Endothelial cell of umbilical vein (primary cell): Measurements from ENCODE around the gene CBX5. TPM values are rescaled to one million over a fixed set of nuclear protein-coding genes. Genes with fewer than 3 reads are reported as not detected.
"Not testable (repeated sequence)": the region's sequence is repeated elsewhere in the genome, so short reads cannot be mapped to it uniquely, and the experiment has no call there.

Experiments
- BruUV-seq: library from RNA; stranded (reverse); fragments of 400-500 nt; replicated peaks from 2 replicates; lab custom pipeline; 2021; lab: Mats Ljungman, UMichigan
- CTCF ChIA-PET: fragments of 300-600, 350-600 bp; sonication (Branson Sonifier 250); formaldehyde crosslinking; loops from one replicate; lab custom pipeline; 2021; ENCODE audit warnings: antibody characterized with exemption, inconsistent platforms; lab: Charles Lee
- POLR2A ChIA-PET: fragments of 300-600, 350-600 bp; sonication (Branson Sonifier 250); formaldehyde crosslinking; loops from one replicate; lab custom pipeline; 2021; ENCODE audit warnings: antibody characterized with exemption, inconsistent platforms; lab: Charles Lee
- DNase-seq: peaks from one replicate; pipeline ENCODE4 v3.0.0-alpha.2; 2011; ENCODE audit warnings: low read depth, low spot score
- FAIRE-seq: peaks from 2 replicates; lab custom pipeline; 2011; peaks lifted over from hg19 to GRCh38; lab: Jason Lieb, UNC
- H2AFZ ChIP-seq: 2 replicates; pipeline ENCODE4 v1.6.0; 2012; ENCODE audit warnings: low read depth, low read length, control low read depth, inconsistent platforms
- H3K27ac ChIP-seq: 2 replicates; pipeline ENCODE4 v1.5.1; 2011; ENCODE audit warnings: low read depth, mild to moderate bottlenecking, control low read depth, low read length, moderate library complexity; ENCODE audit not compliant: insufficient read depth
- H3K27me3 ChIP-seq, 2 experiments: 2 replicates each; pipeline versions ENCODE4 v1.6.0 to v1.6.1; 2011; ENCODE audit warnings: low read length in 2 of 2, mixed read lengths in 1 of 2; ENCODE audit not compliant: control insufficient read depth in 2 of 2, insufficient read depth in 2 of 2
- H3K36me3 ChIP-seq, 2 experiments: 2 replicates in 1 of 2; 3 replicates in 1 of 2; pipeline ENCODE4 v1.5.1; 2011; ENCODE audit warnings: low read length in 2 of 2, mild to moderate bottlenecking in 1 of 2, moderate library complexity in 1 of 2; ENCODE audit not compliant: control insufficient read depth in 2 of 2, insufficient read depth in 2 of 2; ENCODE audit errors: extremely low read depth in 1 of 2
- H3K4me1 ChIP-seq: 3 replicates; pipeline ENCODE4 v1.5.1; 2011; ENCODE audit warnings: mild to moderate bottlenecking, low read length; ENCODE audit not compliant: control insufficient read depth, insufficient read depth; ENCODE audit errors: extremely low read depth
- H3K4me2 ChIP-seq: 2 replicates; pipeline ENCODE4 v1.6.1; 2011; ENCODE audit warnings: low read length, control low read depth, mixed read lengths; ENCODE audit not compliant: insufficient read depth
- H3K4me3 ChIP-seq, 3 experiments: fragments of 200-600 bp in 1 of 3; sonication (generic), shearing (Covaris generic) in 1 of 3; replicated peaks in 1 of 3; 2 replicates each; pipeline ENCODE4 v1.5.1; 2011 to 2016; ENCODE audit warnings: control low read depth in 3 of 3, low read length in 3 of 3, mild to moderate bottlenecking in 2 of 3, inconsistent platforms in 1 of 3, low read depth in 1 of 3, moderate library complexity in 1 of 3; ENCODE audit not compliant: insufficient read depth in 1 of 3
- H3K79me2 ChIP-seq: 2 replicates; pipeline ENCODE4 v1.6.0; 2012; ENCODE audit warnings: low read length, inconsistent platforms; ENCODE audit not compliant: control insufficient read depth, insufficient read depth
- H3K9ac ChIP-seq: replicated peaks from 2 replicates; pipeline ENCODE3; 2011; ENCODE audit warnings: low read length, control low read depth; ENCODE audit not compliant: insufficient read depth; ENCODE audit errors: extremely low read depth
- H3K9me1 ChIP-seq: replicated peaks from 3 replicates; pipeline ENCODE4 v1.6.0; 2011; ENCODE audit warnings: mild to moderate bottlenecking, low read length; ENCODE audit not compliant: control insufficient read depth, insufficient read depth; ENCODE audit errors: extremely low read depth
- H3K9me3 ChIP-seq: replicated peaks from 2 replicates; pipeline ENCODE4 v1.5.1; 2012; ENCODE audit warnings: low read length, inconsistent platforms; ENCODE audit not compliant: control insufficient read depth, insufficient read depth
- H4K20me1 ChIP-seq: replicated peaks from 2 replicates; pipeline ENCODE3; 2011; ENCODE audit warnings: mild to moderate bottlenecking, low read length; ENCODE audit not compliant: control insufficient read depth, insufficient read depth; ENCODE audit errors: extremely low read depth
- EZH2 ChIP-seq: IDR thresholded peaks from 2 replicates; pipeline ENCODE4 v1.6.1; 2012; ENCODE audit warnings: borderline replicate concordance, low read depth, mild to moderate bottlenecking, moderate library complexity, low read length, inconsistent platforms; ENCODE audit not compliant: severe bottlenecking
- FOS ChIP-seq: IDR thresholded peaks from 2 replicates; pipeline ENCODE4 v1.6.1; 2011; ENCODE audit warnings: mild to moderate bottlenecking, low read length, moderate library complexity, borderline replicate concordance; ENCODE audit not compliant: insufficient read depth
- POLR2A ChIP-seq: IDR thresholded peaks from 2 replicates; pipeline ENCODE4 v1.6.1; 2012; ENCODE audit warnings: low read depth, mild to moderate bottlenecking, control low read depth, low read length
- dilution Hi-C: fragments of 300-500 bp; cut with MboI; formaldehyde crosslinking; loops from one replicate; pipeline ENCODE4 v1.15.0; 2019; ENCODE audit warnings: low sequenced_read_pairs; ENCODE audit not compliant: extremely low pct_ligation_motif_present
- intact Hi-C: fragments of 100-400 bp; cut with micrococcal nuclease; formaldehyde crosslinking; loops from one replicate; pipeline ENCODE4 v1.10.0; 2022
- polyA plus RNA-seq, 4 experiments: library from polyadenylated mRNA; depleted of rRNA in 3 of 4; stranded (reverse) in 3 of 4; unstranded in 1 of 4; fragments of >200 nt; gene quantifications; 2 replicates each; pipeline versions ENCODE4 v1.2.1 to v1.2.3, GENCODE V29; 2011 to 2012; ENCODE audit warnings: missing spikeins in 1 of 4
- total RNA-seq: library from RNA; stranded (reverse); gene quantifications from 2 replicates; pipeline ENCODE4 v1.2.3, GENCODE V29; 2021
- TF ChIP-seq, protein P1 (sequence below), 2 donors: IDR thresholded peaks; 1 replicate in 1 of 2; 2 replicates in 1 of 2; pipeline ENCODE4 v1.5.1; 2011; ENCODE audit warnings: low read length in 2 of 2, mild to moderate bottlenecking in 2 of 2, moderate library complexity in 2 of 2, control low read depth in 1 of 2, inconsistent platforms in 1 of 2, low read depth in 1 of 2; ENCODE audit not compliant: insufficient read depth in 1 of 2; ENCODE audit errors: extremely low read depth in 1 of 2

CBX5 gene
- total and polyA plus RNA-seq, 2 donors (not counting 3 experiments of a cell fraction or from before 2014, with no cell fraction given): 22.8 to 111 TPM

DNA sequence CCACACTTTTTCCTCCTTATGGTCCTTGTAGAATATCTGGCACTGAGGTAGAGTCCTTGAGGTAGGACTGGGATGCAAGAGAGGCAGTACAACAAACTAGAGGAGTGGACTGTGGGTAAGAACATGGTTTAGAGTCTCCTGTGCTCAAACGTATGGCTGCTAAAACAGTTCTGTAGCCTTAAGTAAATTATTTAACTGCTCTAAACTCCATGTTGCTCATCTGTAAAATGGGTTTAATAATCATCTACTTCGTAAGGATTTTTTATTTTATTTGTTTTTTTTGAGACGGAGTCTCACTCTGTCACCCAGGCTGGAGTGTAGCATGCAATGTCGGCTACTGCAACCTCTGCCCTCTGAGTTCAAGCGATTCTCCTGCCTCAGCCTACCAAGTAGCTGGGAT, 41.4 kb upstream of the CBX5 start:
- Histone ChIP-seq H3K36me3 (no peaks in the 10 kb centered on the region), H3K9me1 (no peaks in the 10 kb centered on the region), H3K4me3 (no peak overlapping the region), H3K4me2 (no peak overlapping the region), H3K79me2 (peaks cover 9% of the 10 kb centered on the region), H3K27ac (no peak overlapping the region), H3K9me3 (no peaks in the 10 kb centered on the region), H3K9ac (no peak overlapping the region), H2AFZ (no peak overlapping the region), H3K27me3 (no peaks in the 10 kb centered on the region), H4K20me1 (no peaks in the 10 kb centered on the region), H3K4me1 (peaks cover 4% of the 10 kb centered on the region)
- CTCF ChIA-PET: interaction anchor here (0.8 to 2.1 kb wide), 4 partner anchors 14 to 49 kb away, joined by 3 to 7 read pairs (median 4); no protein-coding TSS in a partner anchor
- TF ChIP-seq FOS (no peak), EZH2 (no peak), POLR2A (no peak)
- TF ChIP-seq, protein P1, sequence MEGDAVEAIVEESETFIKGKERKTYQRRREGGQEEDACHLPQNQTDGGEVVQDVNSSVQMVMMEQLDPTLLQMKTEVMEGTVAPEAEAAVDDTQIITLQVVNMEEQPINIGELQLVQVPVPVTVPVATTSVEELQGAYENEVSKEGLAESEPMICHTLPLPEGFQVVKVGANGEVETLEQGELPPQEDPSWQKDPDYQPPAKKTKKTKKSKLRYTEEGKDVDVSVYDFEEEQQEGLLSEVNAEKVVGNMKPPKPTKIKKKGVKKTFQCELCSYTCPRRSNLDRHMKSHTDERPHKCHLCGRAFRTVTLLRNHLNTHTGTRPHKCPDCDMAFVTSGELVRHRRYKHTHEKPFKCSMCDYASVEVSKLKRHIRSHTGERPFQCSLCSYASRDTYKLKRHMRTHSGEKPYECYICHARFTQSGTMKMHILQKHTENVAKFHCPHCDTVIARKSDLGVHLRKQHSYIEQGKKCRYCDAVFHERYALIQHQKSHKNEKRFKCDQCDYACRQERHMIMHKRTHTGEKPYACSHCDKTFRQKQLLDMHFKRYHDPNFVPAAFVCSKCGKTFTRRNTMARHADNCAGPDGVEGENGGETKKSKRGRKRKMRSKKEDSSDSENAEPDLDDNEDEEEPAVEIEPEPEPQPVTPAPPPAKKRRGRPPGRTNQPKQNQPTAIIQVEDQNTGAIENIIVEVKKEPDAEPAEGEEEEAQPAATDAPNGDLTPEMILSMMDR (IDR thresholded peaks at IDR 0.05; ENCODE audit: extremely low read depth in 1 of 2, insufficient read depth in 1 of 2, low read depth in 1 of 2, low read length in 2 of 2): no peak
- FAIRE-seq: no peak
- no TSS peak for BruUV-seq
- POLR2A ChIA-PET: no interaction called here
- dilution Hi-C loops (no loop called here), intact Hi-C loops (no loop called here)
- no peak for DNase-seq

DNA sequence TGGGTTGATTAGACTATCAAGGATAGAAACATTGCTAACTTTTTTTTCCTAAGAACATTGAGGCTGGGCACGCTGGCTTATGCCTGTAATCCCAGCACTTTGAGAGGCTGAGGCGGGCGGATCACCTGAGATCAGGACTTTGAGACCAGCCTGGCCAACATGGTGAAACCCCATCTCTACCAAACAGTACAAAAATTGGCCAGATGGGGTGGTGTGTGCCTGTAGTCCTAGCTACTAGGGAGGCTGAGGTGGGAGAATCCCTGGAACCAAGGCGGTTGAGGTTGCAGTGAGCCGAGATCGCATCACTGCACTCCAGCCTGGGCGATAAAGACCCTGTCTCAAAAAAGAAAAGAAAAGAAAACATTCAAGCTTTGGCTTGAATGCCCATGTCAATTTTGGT, 32.4 kb upstream of the CBX5 start:
- dilution Hi-C loops, POLR2A ChIA-PET: not testable (repeated sequence)
- CTCF ChIA-PET: interaction anchor here (1.1 to 1.5 kb wide), 2 partner anchors 13 to 19 kb away, joined by 3 to 8 read pairs; partner anchors contain the start of gene COPZ1

More for the DNA sequence above, 32.4 kb upstream of the CBX5 start:
- H3K9me1 ChIP-seq, H3K4me3 ChIP-seq, H2AFZ ChIP-seq, H3K4me2 ChIP-seq, H3K4me1 ChIP-seq, BruUV-seq, H3K27ac ChIP-seq, H3K79me2 ChIP-seq, H3K9ac ChIP-seq, intact Hi-C loops, FAIRE-seq, H4K20me1 ChIP-seq, DNase-seq, H3K36me3 ChIP-seq, H3K27me3 ChIP-seq, H3K9me3 ChIP-seq: not testable (repeated sequence)
